T-helper 2 cell (primary cell): ENCODE data around the gene CKAP5.

ENCODE experiments used
- DNase-seq, 5 experiments: peaks; one replicate each; pipeline versions ENCODE4 v3.0.0 to v3.0.0-alpha.2; 2012 to 2022
- total RNA-seq, 2 donors: gene quantifications; one replicate each; lab custom pipeline; 2026; lab: John Stamatoyannopoulos, UW

Gene CKAP5
- 52.7 to 81.8 reads per million in 2 donors for total RNA-seq

- DNase-seq: peak; percentile 70 to 91 (median 79)
Measured at GRCh38 chr11:46845740-46846509, at the start of gene CKAP5. TSS of gene CKAP5 (minus strand) at chr11:46846280. CDS start at chr11:46821231, 25,049 bp downstream.

- DNase-seq: no peak
Measured at GRCh38 chr11:46895821-46896220, 49.7 kb upstream of the CKAP5 start.

GRCh38 chr11:46894961-46895360 is 48.9 kb upstream of the CKAP5 start:
- DNase-seq: no peak

- no peak for DNase-seq
Measured at GRCh38 chr11:46894506-46894905, 48.4 kb upstream of the CKAP5 start.

GRCh38 chr11:46892838-46893237 is 46.8 kb upstream of the CKAP5 start:
- DNase-seq: no peak

- DNase-seq: no peak
Measured at GRCh38 chr11:46892109-46892508, 46.0 kb upstream of the CKAP5 start.

- no peak for DNase-seq
Measured at GRCh38 chr11:46890665-46891064, 44.6 kb upstream of the CKAP5 start.

GRCh38 chr11:46889689-46890475 is 43.8 kb upstream of the CKAP5 start:
- DNase-seq: peak in 4 of 5 experiments; percentile 38 to 66 (median 56)

- no peak for DNase-seq
Measured at GRCh38 chr11:46889251-46889650, 43.2 kb upstream of the CKAP5 start.

GRCh38 chr11:46888636-46889035 is 42.6 kb upstream of the CKAP5 start:
- no peak for DNase-seq

- DNase-seq: no peak
Measured at GRCh38 chr11:46886211-46886610, 40.1 kb upstream of the CKAP5 start.

- no peak for DNase-seq
Measured at GRCh38 chr11:46879056-46879585, 33.0 kb upstream of the CKAP5 start.

GRCh38 chr11:46877580-46877979 is 31.5 kb upstream of the CKAP5 start:
- no peak for DNase-seq

GRCh38 chr11:46876471-46876870 is 30.4 kb upstream of the CKAP5 start:
- no peak for DNase-seq

GRCh38 chr11:46874586-46874985 is 28.5 kb upstream of the CKAP5 start:
- no peak for DNase-seq

GRCh38 chr11:46868912-46869311 is 22.8 kb upstream of the CKAP5 start:
- DNase-seq: no peak

- DNase-seq: no peak
Measured at GRCh38 chr11:46865340-46865739, 19.3 kb upstream of the CKAP5 start.

GRCh38 chr11:46860218-46860617 is 14.1 kb upstream of the CKAP5 start:
- DNase-seq: no peak

- no peak for DNase-seq
Measured at GRCh38 chr11:46858920-46859546, 13.0 kb upstream of the CKAP5 start.

- no peak for DNase-seq
Measured at GRCh38 chr11:46857666-46858065, 11.6 kb upstream of the CKAP5 start.

GRCh38 chr11:46856605-46857343 is 10.7 kb upstream of the CKAP5 start:
- DNase-seq: no peak

- DNase-seq: no peak
Measured at GRCh38 chr11:46855863-46856262, 9.8 kb upstream of the CKAP5 start.
